Measurements from ENCODE around the gene PRSS12.

Gene PRSS12

GRCh38 chr4:118361192-118361591 lies 8.4 kb upstream of the PRSS12 start (continued):
- TF ChIP-seq PPARA (CRISPR knock-in tag; IDR thresholded peaks at IDR 0.05; ENCODE audit: borderline replicate concordance) (no peak), SNAI2 (CRISPR knock-in tag; IDR thresholded peaks at IDR 0.05) (no peak), ESRRG (CRISPR knock-in tag; IDR thresholded peaks at IDR 0.05) (no peak)

GRCh38 chr4:118360106-118360505 lies 7.3 kb upstream of the PRSS12 start:
- ATAC-seq: no peak

DNA sequence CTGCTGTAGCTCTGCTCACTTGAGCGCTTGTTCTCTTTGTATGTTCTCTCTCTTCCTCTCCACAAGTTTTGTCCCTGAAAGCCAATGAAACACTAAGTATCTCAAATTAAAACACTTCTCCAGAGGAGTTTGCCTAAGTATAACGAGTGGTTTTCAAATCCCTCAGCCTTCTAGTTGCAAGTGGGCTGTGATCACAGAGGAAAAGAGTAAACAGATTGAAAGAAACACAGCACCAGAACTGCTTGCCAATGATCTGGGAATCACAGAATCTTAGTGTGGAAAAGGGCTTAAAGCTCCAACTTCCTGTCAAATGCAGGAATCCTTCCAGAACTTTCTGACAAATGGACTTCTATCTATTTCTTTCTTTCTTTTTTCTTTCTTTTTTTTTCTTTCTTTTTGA lies 4.8 kb upstream of the PRSS12 start:
- no peak for TF ChIP-seq ZNF70 (CRISPR knock-in tag; IDR thresholded peaks at IDR 0.05)
- TF ChIP-seq ZFP3 (CRISPR knock-in tag; IDR thresholded peaks at IDR 0.05): no peak
- no peak for TF ChIP-seq PPARA (CRISPR knock-in tag; IDR thresholded peaks at IDR 0.05; ENCODE audit: borderline replicate concordance)
- TF ChIP-seq GLIS3 (CRISPR knock-in tag; IDR thresholded peaks at IDR 0.05): no peak
- no peak for TF ChIP-seq TCF4 (CRISPR knock-in tag; IDR thresholded peaks at IDR 0.05; ENCODE audit: borderline replicate concordance)
- TF ChIP-seq ISL1 (CRISPR knock-in tag; IDR thresholded peaks at IDR 0.05): no peak
- no peak for TF ChIP-seq TOX (CRISPR knock-in tag; IDR thresholded peaks at IDR 0.05; ENCODE audit: borderline replicate concordance)
- no peak for TF ChIP-seq RARB (CRISPR knock-in tag; IDR thresholded peaks at IDR 0.05)
- TF ChIP-seq, protein P1, sequence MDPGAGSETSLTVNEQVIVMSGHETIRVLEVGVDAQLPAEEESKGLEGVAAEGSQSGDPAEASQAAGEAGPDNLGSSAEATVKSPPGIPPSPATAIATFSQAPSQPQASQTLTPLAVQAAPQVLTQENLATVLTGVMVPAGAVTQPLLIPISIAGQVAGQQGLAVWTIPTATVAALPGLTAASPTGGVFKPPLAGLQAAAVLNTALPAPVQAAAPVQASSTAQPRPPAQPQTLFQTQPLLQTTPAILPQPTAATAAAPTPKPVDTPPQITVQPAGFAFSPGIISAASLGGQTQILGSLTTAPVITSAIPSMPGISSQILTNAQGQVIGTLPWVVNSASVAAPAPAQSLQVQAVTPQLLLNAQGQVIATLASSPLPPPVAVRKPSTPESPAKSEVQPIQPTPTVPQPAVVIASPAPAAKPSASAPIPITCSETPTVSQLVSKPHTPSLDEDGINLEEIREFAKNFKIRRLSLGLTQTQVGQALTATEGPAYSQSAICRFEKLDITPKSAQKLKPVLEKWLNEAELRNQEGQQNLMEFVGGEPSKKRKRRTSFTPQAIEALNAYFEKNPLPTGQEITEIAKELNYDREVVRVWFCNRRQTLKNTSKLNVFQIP (CRISPR knock-in tag; IDR thresholded peaks at IDR 0.05; ENCODE audit: borderline replicate concordance, low read depth): no peak
- TF ChIP-seq, protein P2, sequence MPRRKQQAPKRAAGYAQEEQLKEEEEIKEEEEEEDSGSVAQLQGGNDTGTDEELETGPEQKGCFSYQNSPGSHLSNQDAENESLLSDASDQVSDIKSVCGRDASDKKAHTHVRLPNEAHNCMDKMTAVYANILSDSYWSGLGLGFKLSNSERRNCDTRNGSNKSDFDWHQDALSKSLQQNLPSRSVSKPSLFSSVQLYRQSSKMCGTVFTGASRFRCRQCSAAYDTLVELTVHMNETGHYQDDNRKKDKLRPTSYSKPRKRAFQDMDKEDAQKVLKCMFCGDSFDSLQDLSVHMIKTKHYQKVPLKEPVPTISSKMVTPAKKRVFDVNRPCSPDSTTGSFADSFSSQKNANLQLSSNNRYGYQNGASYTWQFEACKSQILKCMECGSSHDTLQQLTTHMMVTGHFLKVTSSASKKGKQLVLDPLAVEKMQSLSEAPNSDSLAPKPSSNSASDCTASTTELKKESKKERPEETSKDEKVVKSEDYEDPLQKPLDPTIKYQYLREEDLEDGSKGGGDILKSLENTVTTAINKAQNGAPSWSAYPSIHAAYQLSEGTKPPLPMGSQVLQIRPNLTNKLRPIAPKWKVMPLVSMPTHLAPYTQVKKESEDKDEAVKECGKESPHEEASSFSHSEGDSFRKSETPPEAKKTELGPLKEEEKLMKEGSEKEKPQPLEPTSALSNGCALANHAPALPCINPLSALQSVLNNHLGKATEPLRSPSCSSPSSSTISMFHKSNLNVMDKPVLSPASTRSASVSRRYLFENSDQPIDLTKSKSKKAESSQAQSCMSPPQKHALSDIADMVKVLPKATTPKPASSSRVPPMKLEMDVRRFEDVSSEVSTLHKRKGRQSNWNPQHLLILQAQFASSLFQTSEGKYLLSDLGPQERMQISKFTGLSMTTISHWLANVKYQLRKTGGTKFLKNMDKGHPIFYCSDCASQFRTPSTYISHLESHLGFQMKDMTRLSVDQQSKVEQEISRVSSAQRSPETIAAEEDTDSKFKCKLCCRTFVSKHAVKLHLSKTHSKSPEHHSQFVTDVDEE (CRISPR knock-in tag; IDR thresholded peaks at IDR 0.05): no peak
- TF ChIP-seq ARNTL (CRISPR knock-in tag; IDR thresholded peaks at IDR 0.05; ENCODE audit: borderline replicate concordance, low read depth): no peak
- TF ChIP-seq CSRNP3 (CRISPR knock-in tag; IDR thresholded peaks at IDR 0.05): no peak
- TF ChIP-seq ZNF565 (CRISPR knock-in tag; conservative IDR thresholded peaks at IDR 0.05; ENCODE audit: low read depth): no peak
- ATAC-seq: no peak

More at GRCh38 chr4:118360106-118360505, 7.3 kb upstream of the PRSS12 start:
- TF ChIP-seq ZFP30 (CRISPR knock-in tag; IDR thresholded peaks at IDR 0.05) (no peak), ESRRG (CRISPR knock-in tag; IDR thresholded peaks at IDR 0.05) (no peak), RARB (CRISPR knock-in tag; IDR thresholded peaks at IDR 0.05) (no peak), ARNTL (CRISPR knock-in tag; IDR thresholded peaks at IDR 0.05; ENCODE audit: borderline replicate concordance, low read depth) (no peak), CSRNP3 (CRISPR knock-in tag; IDR thresholded peaks at IDR 0.05) (no peak), GLIS3 (CRISPR knock-in tag; IDR thresholded peaks at IDR 0.05) (no peak), ZFP3 (CRISPR knock-in tag; IDR thresholded peaks at IDR 0.05) (no peak), OSR1 (CRISPR knock-in tag; IDR thresholded peaks at IDR 0.05) (no peak), ZNF565 (CRISPR knock-in tag; conservative IDR thresholded peaks at IDR 0.05; ENCODE audit: low read depth) (no peak)
- TF ChIP-seq, protein P2 (CRISPR knock-in tag; IDR thresholded peaks at IDR 0.05): no peak
- TF ChIP-seq, protein P1 (CRISPR knock-in tag; IDR thresholded peaks at IDR 0.05; ENCODE audit: borderline replicate concordance, low read depth): no peak
